MM.1S (cell line): ENCODE results near the gene ERICH3.

Experiments
- CTCF ChIP-seq: fragments of 300-600 bp; sonication (generic); IDR thresholded peaks from 2 replicates; pipeline ENCODE4 v1.5.1; 2016; ENCODE audit warnings: antibody characterized with exemption, low read length, mixed read lengths
- EZH2phosphoT487 ChIP-seq: fragments of 300-600 bp; sonication (generic); IDR thresholded peaks from 2 replicates; pipeline ENCODE4 v1.6.1; 2018; ENCODE audit warnings: antibody characterized with exemption, low read length

- TF ChIP-seq CTCF: no peak
- TF ChIP-seq EZH2phosphoT487: no peak
Observed at GRCh38 chr1:74578101-74578500, 95.5 kb downstream of the ERICH3 start.
